Panc1 (cell line): ENCODE data around the gene DNM3. TPM values are rescaled to one million over a fixed set of nuclear protein-coding genes. Genes with fewer than 3 reads are reported as not detected.

Experiments
- ATAC-seq: fragments of 200-7000 bp; cut with Tn5 transposase; 2 replicates; pipeline ENCODE4 v1.9.1; 2020; ENCODE audit warnings: mild to moderate bottlenecking, moderate library complexity
- BruUV-seq: library from RNA; stranded (reverse); fragments of 400-500 nt; replicated peaks from 2 replicates; lab custom pipeline; 2021; lab: Mats Ljungman, UMichigan
- CTCF ChIA-PET: fragments of 300-600 bp; sonication (Branson Sonifier 250); formaldehyde crosslinking; loops from one replicate; lab custom pipeline; 2022; ENCODE audit warnings: antibody characterized with exemption; lab: Charles Lee
- POLR2A ChIA-PET: fragments of 300-600 bp; sonication (Branson Sonifier 250); formaldehyde crosslinking; loops from one replicate; lab custom pipeline; 2022; ENCODE audit warnings: antibody characterized with exemption; lab: Charles Lee
- DNase-seq: peaks from one replicate; pipeline ENCODE4 v3.0.0-alpha.2; 2010; ENCODE audit warnings: low read depth, low spot score
- H3K27ac ChIP-seq: 2 replicates; pipeline ENCODE4 v1.5.1; 2011; ENCODE audit warnings: mild to moderate bottlenecking, low read length, inconsistent platforms
- H3K27me3 ChIP-seq: fragments of 200-500 bp; sonication (Bioruptor generic); 2 replicates; pipeline ENCODE4 v1.6.0; 2014; ENCODE audit warnings: low read length, inconsistent platforms; ENCODE audit not compliant: control insufficient read depth, insufficient read depth
- H3K36me3 ChIP-seq: fragments of 200-500 bp; sonication (Bioruptor generic); 2 replicates; pipeline ENCODE4 v1.5.1; 2014; ENCODE audit warnings: inconsistent platforms, mild to moderate bottlenecking, low read length, moderate library complexity; ENCODE audit not compliant: control insufficient read depth, insufficient read depth
- H3K4me1 ChIP-seq: 2 replicates; pipeline ENCODE4 v1.5.1; 2011; ENCODE audit warnings: inconsistent platforms, mild to moderate bottlenecking, low read length, moderate library complexity; ENCODE audit not compliant: control insufficient read depth, insufficient read depth
- H3K4me3 ChIP-seq, 2 experiments: 2 replicates each; pipeline ENCODE4 v1.5.1; 2011 to 2012; ENCODE audit warnings: low read depth in 2 of 2, low read length in 2 of 2, mild to moderate bottlenecking in 2 of 2, inconsistent platforms in 1 of 2, moderate library complexity in 1 of 2
- H3K9me3 ChIP-seq: fragments of 200-500 bp; sonication (Bioruptor generic); 2 replicates; pipeline ENCODE4 v1.5.1; 2014; ENCODE audit warnings: low read depth, mild to moderate bottlenecking, inconsistent platforms, low read length, moderate library complexity; ENCODE audit not compliant: control insufficient read depth, insufficient read depth
- CTCF ChIP-seq: fragments of 450-650 bp; IDR thresholded peaks from 2 replicates; pipeline ENCODE4 v1.5.1; 2017; ENCODE audit warnings: mild to moderate bottlenecking
- POLR2AphosphoS5 ChIP-seq: IDR thresholded peaks from 2 replicates; pipeline ENCODE4 v1.6.1; 2012; ENCODE audit warnings: mild to moderate bottlenecking, low read depth, low read length, moderate library complexity
- REST ChIP-seq, 2 experiments: IDR thresholded peaks; 2 replicates each; pipeline ENCODE4 v1.6.1; 2011 to 2012; ENCODE audit warnings: low read depth in 2 of 2, control low read depth in 1 of 2, low read length in 1 of 2, mild to moderate bottlenecking in 1 of 2, moderate library complexity in 1 of 2; ENCODE audit not compliant: insufficient read depth in 1 of 2
- SIN3A ChIP-seq: IDR thresholded peaks from 2 replicates; pipeline ENCODE4 v1.6.1; 2012; ENCODE audit warnings: low read depth, mild to moderate bottlenecking, low read length, moderate library complexity, borderline replicate concordance; ENCODE audit not compliant: insufficient read depth
- TCF7L2 ChIP-seq: IDR thresholded peaks from 2 replicates; pipeline ENCODE4 v1.6.1; 2011; ENCODE audit warnings: mild to moderate bottlenecking, low read depth, low read length, inconsistent platforms
- in situ Hi-C: cut with HindIII; loops from 2 replicates; pipeline ENCODE4 v1.10.0; 2016; ENCODE audit warnings: low sequenced_read_pairs, low pct_unique_long_range_greater_than_20kb
- intact Hi-C: fragments of 100-400 bp; cut with micrococcal nuclease; formaldehyde crosslinking; loops from one replicate; pipeline ENCODE4 v1.10.0; 2022; ENCODE audit not compliant: unreplicated experiment
- total RNA-seq: library from RNA; stranded (reverse); gene quantifications from one replicate; pipeline ENCODE4 v1.2.1, GENCODE V29; 2021; ENCODE audit not compliant: unreplicated experiment

The DNM3 gene
- total RNA-seq, 1 experiment from 2014 or later, result 0.46 TPM

GRCh38 chr1:172238158-172238557 lies 396.9 kb downstream of the DNM3 start:
- peak overlapping the region; percentile 44; the same call in 1 of the 2 replicates for H3K27ac ChIP-seq
- TF ChIP-seq REST (IDR thresholded peaks at IDR 0.05; ENCODE audit: insufficient read depth in 1 of 2, low read depth in 2 of 2, low read length in 1 of 2) (no peak), POLR2AphosphoS5 (no peak), SIN3A (no peak), TCF7L2 (no peak), CTCF (no peak)
- no TSS peak for BruUV-seq
- H3K9me3 ChIP-seq, result no peaks in the 10 kb centered on the region
- no peaks in the 10 kb centered on the region for H3K27me3 ChIP-seq
- no peaks in the 10 kb centered on the region; the same call in 1 of the 2 replicates for H3K4me1 ChIP-seq
- intact Hi-C loops (no loop called here), in situ Hi-C loops (no loop called here)
- no peak for ATAC-seq
- no peak overlapping the region for H3K4me3 ChIP-seq
- CTCF ChIA-PET, result no interaction called here
- no peaks in the 10 kb centered on the region for H3K36me3 ChIP-seq
- POLR2A ChIA-PET, result no interaction called here
- DNase-seq, result no peak

DNA sequence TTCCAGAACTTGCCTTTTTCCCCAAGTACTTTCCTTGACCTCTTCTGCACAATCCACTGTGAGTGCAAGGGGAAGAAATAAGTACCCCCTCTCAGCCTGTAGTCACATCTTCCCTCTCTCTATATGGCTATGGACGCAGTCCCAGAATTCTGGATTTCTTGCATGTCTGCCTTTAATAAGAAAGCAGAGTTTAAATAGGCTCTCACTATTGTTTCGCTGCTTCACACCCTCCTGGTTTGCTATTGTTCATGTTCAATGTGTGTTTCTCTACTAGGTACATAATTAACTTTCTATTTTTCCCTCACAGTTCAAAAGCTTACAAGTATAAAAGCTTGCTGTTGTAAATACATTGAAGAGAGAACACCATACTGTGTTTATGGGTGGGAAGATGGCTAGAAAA lies 397.7 kb downstream of the DNM3 start:
- in situ Hi-C loops (no loop called here), intact Hi-C loops (no loop called here)
- BruUV-seq, result no TSS peak
- no peak for DNase-seq
- no peak overlapping the region for H3K4me3 ChIP-seq
- H3K9me3 ChIP-seq, result no peaks in the 10 kb centered on the region
- TF ChIP-seq POLR2AphosphoS5 (no peak), CTCF (no peak), SIN3A (no peak), REST (IDR thresholded peaks at IDR 0.05; ENCODE audit: insufficient read depth in 1 of 2, low read depth in 2 of 2, low read length in 1 of 2) (no peak), TCF7L2 (no peak)
- peak overlapping the region; percentile 57; the same call in 1 of the 2 replicates for H3K27ac ChIP-seq
- no peak for ATAC-seq
- ChIA-PET CTCF (no interaction called here), POLR2A (no interaction called here)
- H3K36me3 ChIP-seq, result no peaks in the 10 kb centered on the region
- no peaks in the 10 kb centered on the region; the same call in 1 of the 2 replicates for H3K4me1 ChIP-seq
- H3K27me3 ChIP-seq, result no peaks in the 10 kb centered on the region
